IPS-18a (cell line): ENCODE data around the gene PDE11A.

ENCODE experiments used
- H3K27ac ChIP-seq: one replicate; pipeline ENCODE4 v1.5.1; 2013; ENCODE audit warnings: low read length
- H3K27me3 ChIP-seq: one replicate; pipeline ENCODE4 v1.6.1; 2013; ENCODE audit warnings: mild to moderate bottlenecking, low read length; ENCODE audit not compliant: control insufficient read depth, insufficient read depth
- H3K36me3 ChIP-seq: one replicate; pipeline ENCODE4 v1.6.1; 2013; ENCODE audit warnings: low read depth, low read length; ENCODE audit not compliant: control insufficient read depth
- H3K4me1 ChIP-seq: one replicate; pipeline ENCODE4 v1.6.1; 2013; ENCODE audit warnings: low read depth, low read length; ENCODE audit not compliant: control insufficient read depth
- H3K4me3 ChIP-seq: one replicate; pipeline ENCODE4 v1.5.1; 2013; ENCODE audit warnings: low read length
- H3K9ac ChIP-seq: one replicate; pipeline ENCODE4 v1.6.1; 2013; ENCODE audit warnings: mild to moderate bottlenecking, low read length, moderate library complexity
- H3K9me3 ChIP-seq: one replicate; pipeline ENCODE4 v1.6.1; 2013; ENCODE audit warnings: low read depth, low read length; ENCODE audit not compliant: control insufficient read depth

Gene PDE11A

GRCh38 chr2:177832611-177833433 is 239.8 kb downstream of the PDE11A start:
- Histone ChIP-seq H3K9ac (no peak overlapping the region), H3K36me3 (no peaks in the 10 kb centered on the region), H3K4me3 (no peak overlapping the region), H3K4me1 (no peaks in the 10 kb centered on the region), H3K27me3 (no peaks in the 10 kb centered on the region), H3K27ac (no peak overlapping the region), H3K9me3 (peaks cover 9% of the 10 kb centered on the region)

- Histone ChIP-seq H3K27me3 (no peaks in the 10 kb centered on the region), H3K9ac (no peak overlapping the region), H3K27ac (no peak overlapping the region), H3K4me1 (no peaks in the 10 kb centered on the region), H3K9me3 (no peaks in the 10 kb centered on the region), H3K36me3 (no peaks in the 10 kb centered on the region), H3K4me3 (no peak overlapping the region)
Measured at GRCh38 chr2:177830881-177831386, 241.6 kb downstream of the PDE11A start.

GRCh38 chr2:177828557-177828956 is 244.0 kb downstream of the PDE11A start:
- no peaks in the 10 kb centered on the region for H3K9me3 ChIP-seq
- no peak overlapping the region for H3K4me3 ChIP-seq
- no peaks in the 10 kb centered on the region for H3K4me1 ChIP-seq
- H3K27ac ChIP-seq, result no peak overlapping the region
- H3K36me3 ChIP-seq, result no peaks in the 10 kb centered on the region
- H3K27me3 ChIP-seq, result no peaks in the 10 kb centered on the region
- H3K9ac ChIP-seq, result no peak overlapping the region

GRCh38 chr2:177826897-177827296 is 245.7 kb downstream of the PDE11A start:
- no peak overlapping the region for H3K27ac ChIP-seq
- no peaks in the 10 kb centered on the region for H3K9me3 ChIP-seq
- no peak overlapping the region for H3K9ac ChIP-seq
- no peaks in the 10 kb centered on the region for H3K4me1 ChIP-seq
- H3K36me3 ChIP-seq, result no peaks in the 10 kb centered on the region
- H3K27me3 ChIP-seq, result no peaks in the 10 kb centered on the region
- no peak overlapping the region for H3K4me3 ChIP-seq

GRCh38 chr2:177822941-177823340 is 249.6 kb downstream of the PDE11A start:
- H3K36me3 ChIP-seq, result no peaks in the 10 kb centered on the region
- H3K27ac ChIP-seq, result no peak overlapping the region
- H3K27me3 ChIP-seq, result no peaks in the 10 kb centered on the region
- H3K9me3 ChIP-seq, result no peaks in the 10 kb centered on the region
- no peak overlapping the region for H3K9ac ChIP-seq
- no peaks in the 10 kb centered on the region for H3K4me1 ChIP-seq
- no peak overlapping the region for H3K4me3 ChIP-seq

- H3K9ac ChIP-seq, result no peak overlapping the region
- no peak overlapping the region for H3K4me3 ChIP-seq
- H3K27ac ChIP-seq, result no peak overlapping the region
- no peaks in the 10 kb centered on the region for H3K27me3 ChIP-seq
- no peaks in the 10 kb centered on the region for H3K4me1 ChIP-seq
- H3K36me3 ChIP-seq, result no peaks in the 10 kb centered on the region
- H3K9me3 ChIP-seq, result peaks cover 2% of the 10 kb centered on the region
Measured at GRCh38 chr2:177818412-177818811, 254.2 kb downstream of the PDE11A start.

- H3K4me1 ChIP-seq, result no peaks in the 10 kb centered on the region
- no peak overlapping the region for H3K9ac ChIP-seq
- H3K27me3 ChIP-seq, result no peaks in the 10 kb centered on the region
- H3K27ac ChIP-seq, result no peak overlapping the region
- H3K9me3 ChIP-seq, result peaks cover 7% of the 10 kb centered on the region
- H3K4me3 ChIP-seq, result no peak overlapping the region
- no peaks in the 10 kb centered on the region for H3K36me3 ChIP-seq
Measured at GRCh38 chr2:177817300-177817699, 255.3 kb downstream of the PDE11A start.

GRCh38 chr2:177816766-177817165 is 255.8 kb downstream of the PDE11A start:
- H3K27me3 ChIP-seq, result no peaks in the 10 kb centered on the region
- H3K4me1 ChIP-seq, result no peaks in the 10 kb centered on the region
- no peak overlapping the region for H3K4me3 ChIP-seq
- H3K36me3 ChIP-seq, result no peaks in the 10 kb centered on the region
- H3K27ac ChIP-seq, result no peak overlapping the region
- H3K9ac ChIP-seq, result no peak overlapping the region
- peaks cover 7% of the 10 kb centered on the region for H3K9me3 ChIP-seq

- no peaks in the 10 kb centered on the region for H3K27me3 ChIP-seq
- peaks cover 7% of the 10 kb centered on the region for H3K9me3 ChIP-seq
- no peak overlapping the region for H3K4me3 ChIP-seq
- no peak overlapping the region for H3K9ac ChIP-seq
- no peaks in the 10 kb centered on the region for H3K36me3 ChIP-seq
- H3K4me1 ChIP-seq, result no peaks in the 10 kb centered on the region
- H3K27ac ChIP-seq, result no peak overlapping the region
Measured at GRCh38 chr2:177812713-177813396, 259.7 kb downstream of the PDE11A start.

GRCh38 chr2:177810906-177811305 is 261.7 kb downstream of the PDE11A start:
- H3K27me3 ChIP-seq, result no peaks in the 10 kb centered on the region
- no peak overlapping the region for H3K4me3 ChIP-seq
- H3K36me3 ChIP-seq, result no peaks in the 10 kb centered on the region
- no peak overlapping the region for H3K9ac ChIP-seq
- H3K4me1 ChIP-seq, result no peaks in the 10 kb centered on the region
- no peak overlapping the region for H3K27ac ChIP-seq
- H3K9me3 ChIP-seq, result peaks cover 11% of the 10 kb centered on the region

- no peak overlapping the region for H3K27ac ChIP-seq
- no peak overlapping the region for H3K9ac ChIP-seq
- peaks cover 13% of the 10 kb centered on the region for H3K9me3 ChIP-seq
- H3K4me3 ChIP-seq, result no peak overlapping the region
- H3K4me1 ChIP-seq, result no peaks in the 10 kb centered on the region
- no peaks in the 10 kb centered on the region for H3K27me3 ChIP-seq
- H3K36me3 ChIP-seq, result no peaks in the 10 kb centered on the region
Measured at GRCh38 chr2:177808984-177809809, 263.4 kb downstream of the PDE11A start.
